H1 (cell line): ENCODE data around the gene OR4E1.

Experiments
- CHD2 ChIP-seq: IDR thresholded peaks from 2 replicates; pipeline ENCODE4 v1.6.1; 2012; ENCODE audit warnings: low read length, improper control_type of control experiment
- EZH2 ChIP-seq: fragments of 200-600 bp; sonication (generic); IDR thresholded peaks from 2 replicates; pipeline ENCODE4 v1.7.1; 2012; ENCODE audit warnings: low read depth, mild to moderate bottlenecking, moderate library complexity, low read length, inconsistent platforms; ENCODE audit not compliant: severe bottlenecking
- GABPA ChIP-seq: IDR thresholded peaks from 2 replicates; pipeline ENCODE4 v1.6.1; 2011; ENCODE audit warnings: mild to moderate bottlenecking, low read length, moderate library complexity, borderline replicate concordance; ENCODE audit not compliant: insufficient read depth
- MAFK ChIP-seq: IDR thresholded peaks from 2 replicates; pipeline ENCODE4 v1.6.1; 2012; ENCODE audit warnings: low read depth, mild to moderate bottlenecking, improper control_type of control experiment, low read length
- POLR2A ChIP-seq, 2 experiments: IDR thresholded peaks; 1 replicate in 1 of 2; 2 replicates in 1 of 2; pipeline ENCODE4 v1.6.1; 2011; ENCODE audit warnings: low read depth in 2 of 2, low read length in 2 of 2, mild to moderate bottlenecking in 2 of 2; ENCODE audit errors: control extremely low read depth in 1 of 2
- POLR2AphosphoS5 ChIP-seq: IDR thresholded peaks from 2 replicates; pipeline ENCODE4 v1.6.1; 2011; ENCODE audit warnings: low read depth, low read length
- TAF1 ChIP-seq: IDR thresholded peaks from 2 replicates; pipeline ENCODE4 v1.6.1; 2011; ENCODE audit warnings: mild to moderate bottlenecking, low read depth, low read length
- TF ChIP-seq, protein P1 (sequence below): IDR thresholded peaks from 2 replicates; pipeline ENCODE4 v1.6.1; 2011; ENCODE audit warnings: low read length, improper control_type of control experiment
- TF ChIP-seq, protein P2 (sequence below), 3 experiments: IDR thresholded peaks; 1 replicate in 2 of 3; 2 replicates in 1 of 3; pipeline versions ENCODE4 v1.5.1 to v1.6.1; 2011; ENCODE audit warnings: low read length in 3 of 3, mild to moderate bottlenecking in 3 of 3, inconsistent platforms in 2 of 3, low read depth in 1 of 3, moderate library complexity in 1 of 3; ENCODE audit not compliant: insufficient read depth in 1 of 3; ENCODE audit errors: control extremely low read depth in 1 of 3

GRCh38 chr14:21634840-21635239, 38.8 kb downstream of the OR4E1 start, which contains the start of gene OR10G2:
- TF ChIP-seq POLR2AphosphoS5 (no peak), GABPA (no peak), CHD2 (no peak), EZH2 (no peak), TAF1 (no peak), POLR2A (IDR thresholded peaks at IDR 0.05; ENCODE audit: control extremely low read depth in 1 of 2, low read depth in 2 of 2, low read length in 2 of 2) (no peak), MAFK (no peak)
- TF ChIP-seq, protein P1, sequence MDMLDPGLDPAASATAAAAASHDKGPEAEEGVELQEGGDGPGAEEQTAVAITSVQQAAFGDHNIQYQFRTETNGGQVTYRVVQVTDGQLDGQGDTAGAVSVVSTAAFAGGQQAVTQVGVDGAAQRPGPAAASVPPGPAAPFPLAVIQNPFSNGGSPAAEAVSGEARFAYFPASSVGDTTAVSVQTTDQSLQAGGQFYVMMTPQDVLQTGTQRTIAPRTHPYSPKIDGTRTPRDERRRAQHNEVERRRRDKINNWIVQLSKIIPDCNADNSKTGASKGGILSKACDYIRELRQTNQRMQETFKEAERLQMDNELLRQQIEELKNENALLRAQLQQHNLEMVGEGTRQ = no peak
- TF ChIP-seq, protein P2, sequence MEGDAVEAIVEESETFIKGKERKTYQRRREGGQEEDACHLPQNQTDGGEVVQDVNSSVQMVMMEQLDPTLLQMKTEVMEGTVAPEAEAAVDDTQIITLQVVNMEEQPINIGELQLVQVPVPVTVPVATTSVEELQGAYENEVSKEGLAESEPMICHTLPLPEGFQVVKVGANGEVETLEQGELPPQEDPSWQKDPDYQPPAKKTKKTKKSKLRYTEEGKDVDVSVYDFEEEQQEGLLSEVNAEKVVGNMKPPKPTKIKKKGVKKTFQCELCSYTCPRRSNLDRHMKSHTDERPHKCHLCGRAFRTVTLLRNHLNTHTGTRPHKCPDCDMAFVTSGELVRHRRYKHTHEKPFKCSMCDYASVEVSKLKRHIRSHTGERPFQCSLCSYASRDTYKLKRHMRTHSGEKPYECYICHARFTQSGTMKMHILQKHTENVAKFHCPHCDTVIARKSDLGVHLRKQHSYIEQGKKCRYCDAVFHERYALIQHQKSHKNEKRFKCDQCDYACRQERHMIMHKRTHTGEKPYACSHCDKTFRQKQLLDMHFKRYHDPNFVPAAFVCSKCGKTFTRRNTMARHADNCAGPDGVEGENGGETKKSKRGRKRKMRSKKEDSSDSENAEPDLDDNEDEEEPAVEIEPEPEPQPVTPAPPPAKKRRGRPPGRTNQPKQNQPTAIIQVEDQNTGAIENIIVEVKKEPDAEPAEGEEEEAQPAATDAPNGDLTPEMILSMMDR (IDR thresholded peaks at IDR 0.05; ENCODE audit: control extremely low read depth in 1 of 3, insufficient read depth in 1 of 3, low read depth in 1 of 3, low read length in 3 of 3) = no peak
